ENCODE results near the gene TBRG1.

TBRG1 gene

DNA sequence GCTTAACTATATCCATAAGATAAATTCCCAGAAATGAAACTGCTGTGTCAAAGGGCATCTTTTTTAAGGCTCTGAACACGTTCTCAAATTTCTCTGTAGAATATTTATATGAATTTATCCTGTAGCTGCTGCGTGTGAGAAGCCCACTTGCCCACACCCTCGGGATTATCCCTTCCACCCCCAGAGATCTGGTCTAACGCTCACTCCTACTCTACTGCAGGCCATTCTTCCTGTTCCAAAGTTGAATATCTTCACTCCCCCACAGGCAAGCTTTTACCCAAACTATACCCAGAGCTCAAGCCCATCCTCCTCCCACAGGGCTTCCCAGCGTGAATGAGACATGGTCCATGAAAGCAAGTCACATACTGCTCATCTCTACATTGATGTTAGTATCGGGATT, 25.9 kb downstream of the TBRG1 start:
- TF ChIP-seq, protein P1, sequence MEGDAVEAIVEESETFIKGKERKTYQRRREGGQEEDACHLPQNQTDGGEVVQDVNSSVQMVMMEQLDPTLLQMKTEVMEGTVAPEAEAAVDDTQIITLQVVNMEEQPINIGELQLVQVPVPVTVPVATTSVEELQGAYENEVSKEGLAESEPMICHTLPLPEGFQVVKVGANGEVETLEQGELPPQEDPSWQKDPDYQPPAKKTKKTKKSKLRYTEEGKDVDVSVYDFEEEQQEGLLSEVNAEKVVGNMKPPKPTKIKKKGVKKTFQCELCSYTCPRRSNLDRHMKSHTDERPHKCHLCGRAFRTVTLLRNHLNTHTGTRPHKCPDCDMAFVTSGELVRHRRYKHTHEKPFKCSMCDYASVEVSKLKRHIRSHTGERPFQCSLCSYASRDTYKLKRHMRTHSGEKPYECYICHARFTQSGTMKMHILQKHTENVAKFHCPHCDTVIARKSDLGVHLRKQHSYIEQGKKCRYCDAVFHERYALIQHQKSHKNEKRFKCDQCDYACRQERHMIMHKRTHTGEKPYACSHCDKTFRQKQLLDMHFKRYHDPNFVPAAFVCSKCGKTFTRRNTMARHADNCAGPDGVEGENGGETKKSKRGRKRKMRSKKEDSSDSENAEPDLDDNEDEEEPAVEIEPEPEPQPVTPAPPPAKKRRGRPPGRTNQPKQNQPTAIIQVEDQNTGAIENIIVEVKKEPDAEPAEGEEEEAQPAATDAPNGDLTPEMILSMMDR (IDR thresholded peaks at IDR 0.05), result no peak

GRCh38 chr11:124656774-124657630, 34.3 kb downstream of the TBRG1 start:
- TF ChIP-seq, protein P1 (IDR thresholded peaks at IDR 0.05), result no peak

GRCh38 chr11:124657904-124658303, 35.2 kb downstream of the TBRG1 start:
- TF ChIP-seq, protein P1 (IDR thresholded peaks at IDR 0.05), result no peak

DNA sequence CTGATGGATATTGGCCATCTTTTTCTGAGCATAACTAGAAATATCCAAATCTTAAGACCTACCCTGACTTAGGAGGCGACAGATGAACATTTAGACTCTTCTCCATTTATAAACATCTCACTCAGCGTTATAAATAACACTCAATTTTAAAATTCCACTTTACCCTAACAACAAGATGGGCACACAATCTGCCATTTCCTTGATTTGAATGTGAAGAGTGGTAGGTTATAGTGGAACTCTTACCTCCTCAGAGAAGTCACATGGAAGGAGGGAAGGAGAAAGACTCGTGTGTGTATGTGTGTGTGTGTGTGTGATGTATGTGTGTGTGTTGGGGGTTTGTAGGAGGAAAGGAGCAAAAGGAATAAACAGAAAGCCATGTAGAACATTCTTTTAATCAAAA, 35.8 kb downstream of the TBRG1 start:
- TF ChIP-seq, protein P1 (IDR thresholded peaks at IDR 0.05), result no peak

DNA sequence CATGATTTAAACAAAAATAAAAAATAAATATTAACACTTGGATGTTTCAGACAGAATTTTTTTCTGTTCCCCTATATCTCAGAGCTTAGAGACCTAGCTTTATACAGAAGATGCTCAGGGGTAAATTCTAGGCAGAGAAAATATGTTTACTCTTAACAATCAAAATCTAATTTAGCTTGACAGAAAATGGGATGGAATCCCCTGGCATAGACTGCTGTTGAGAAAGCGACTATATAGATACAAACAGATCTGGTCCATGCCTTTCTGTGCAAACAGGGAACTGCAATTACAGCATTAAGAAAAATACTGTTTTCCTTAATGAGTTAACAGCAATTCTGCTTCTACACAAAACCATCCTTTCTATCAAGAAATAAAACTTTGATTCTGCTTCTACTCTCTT, 36.3 kb downstream of the TBRG1 start:
- TF ChIP-seq, protein P1 (IDR thresholded peaks at IDR 0.05), result no peak

GRCh38 chr11:124661553-124661952, 38.9 kb downstream of the TBRG1 start:
- TF ChIP-seq, protein P1 (IDR thresholded peaks at IDR 0.05), result no peak

DNA sequence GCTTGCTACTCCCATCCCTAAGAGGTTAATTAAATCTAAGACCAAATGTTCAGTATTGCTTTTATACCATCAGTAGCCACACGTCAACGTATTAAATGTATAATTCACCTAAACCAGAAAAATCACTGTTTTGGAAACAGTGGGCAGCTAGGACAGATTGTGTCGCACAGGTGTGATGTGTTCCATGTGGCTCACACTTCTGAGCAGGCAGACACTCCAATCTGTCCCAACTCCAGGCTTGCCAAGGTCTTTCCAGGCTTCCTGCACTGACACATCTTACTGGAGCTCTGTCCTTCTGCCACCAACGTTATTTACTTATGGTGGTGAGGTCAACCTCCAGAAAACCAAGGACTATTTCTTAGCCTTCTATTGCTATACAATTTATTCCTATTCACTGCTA, 39.4 kb downstream of the TBRG1 start:
- TF ChIP-seq, protein P1 (IDR thresholded peaks at IDR 0.05), result no peak

Measured in LNCAP (cell line).